Right ventricle myocardium inferior (tissue), 1 donor: Measurements from ENCODE around the gene SMC6. TPM values are rescaled to one million over a fixed set of nuclear protein-coding genes. Genes with fewer than 3 reads are reported as not detected.

Experiments
- ATAC-seq: fragments of 200-7000 bp; cut with Tn5 transposase; one replicate; pipeline ENCODE4 v1.9.1; 2020; ENCODE audit warnings: mild to moderate bottlenecking, moderate library complexity
- DNase-seq: peaks from one replicate; pipeline ENCODE4 v3.0.0; 2021; ENCODE audit errors: missing footprints
- intact Hi-C: fragments of 100-400 bp; cut with DNase I; formaldehyde crosslinking; loops from one replicate; pipeline ENCODE4 v1.11.0; 2022
- total RNA-seq: library from RNA; stranded (reverse); fragmentation: NEBNext Ultra II Directional; extraction: Animal tissue kit (Norgen Biotek cat#: 25700); gene quantifications from one replicate; pipeline ENCODE4 v1.2.1, GENCODE V29; 2021
- donor health status: DM: no; HTN: yes; CAD: no; lungs with severe emphysema.

The SMC6 gene
- total RNA-seq, 1 donor from 2014 or later: 12.7 TPM

GRCh38 chr2:17634997-17635396 lies 118.6 kb downstream of the SMC6 start:
- no peak for DNase-seq
- ATAC-seq: no peak

GRCh38 chr2:17630089-17630488 lies 123.5 kb downstream of the SMC6 start:
- no peak for DNase-seq
- no peak for ATAC-seq
- intact Hi-C loops: no loop called here

More at GRCh38 chr2:17634997-17635396, 118.6 kb downstream of the SMC6 start:
- intact Hi-C loops: no loop called here

GRCh38 chr2:17628349-17629261 lies 125.0 kb downstream of the SMC6 start:
- ATAC-seq (no peak), DNase-seq (no peak)
- intact Hi-C loops: no loop called here

- intact Hi-C loops: no loop called here
- no peak for ATAC-seq
- DNase-seq: no peak
These were observed 126.2 kb downstream of the SMC6 start for GRCh38 chr2:17627434-17627833.

GRCh38 chr2:17626986-17627385 lies 126.6 kb downstream of the SMC6 start:
- intact Hi-C loops: no loop called here
- DNase-seq (no peak), ATAC-seq (no peak)

- intact Hi-C loops: no loop called here
- DNase-seq (no peak), ATAC-seq (no peak)
These were observed 128.2 kb downstream of the SMC6 start for GRCh38 chr2:17625446-17625845.

- ATAC-seq (no peak), DNase-seq (no peak)
- intact Hi-C loops: no loop called here
These were observed 131.8 kb downstream of the SMC6 start for GRCh38 chr2:17621781-17622180.

GRCh38 chr2:17620841-17621240 lies 132.8 kb downstream of the SMC6 start:
- no peak for DNase-seq
- intact Hi-C loops: loop anchor here (1.0 kb wide), 1 partner anchor 25 kb away; no protein-coding TSS in a partner anchor

GRCh38 chr2:17620280-17620679 lies 133.3 kb downstream of the SMC6 start:
- ATAC-seq: peak; percentile 92
- intact Hi-C loops: loop anchor here (1.0 kb wide), 1 partner anchor 26 kb away; no protein-coding TSS in a partner anchor
- DNase-seq: no peak

More at GRCh38 chr2:17620841-17621240, 132.8 kb downstream of the SMC6 start:
- no peak for ATAC-seq

GRCh38 chr2:17617955-17618354 lies 135.7 kb downstream of the SMC6 start:
- intact Hi-C loops: no loop called here
- DNase-seq (no peak), ATAC-seq (no peak)

GRCh38 chr2:17617516-17617915 lies 136.1 kb downstream of the SMC6 start:
- ATAC-seq: no peak
- intact Hi-C loops: no loop called here

GRCh38 chr2:17616405-17616804 lies 137.2 kb downstream of the SMC6 start:
- no peak for ATAC-seq
- intact Hi-C loops: no loop called here
- DNase-seq: no peak

More at GRCh38 chr2:17617516-17617915, 136.1 kb downstream of the SMC6 start:
- no peak for DNase-seq

- DNase-seq: no peak
- no peak for ATAC-seq
- intact Hi-C loops: no loop called here
These were observed 137.8 kb downstream of the SMC6 start for GRCh38 chr2:17615728-17616351.

GRCh38 chr2:17615147-17615546 lies 138.5 kb downstream of the SMC6 start:
- ATAC-seq (no peak), DNase-seq (no peak)
- intact Hi-C loops: no loop called here

GRCh38 chr2:17614174-17614930 lies 139.3 kb downstream of the SMC6 start:
- DNase-seq (no peak), ATAC-seq (no peak)
- intact Hi-C loops: loop anchor here (5.0 kb wide), 1 partner anchor 77 kb away; no protein-coding TSS in a partner anchor
